CD4-positive, alpha-beta T cell treated with Interleukin-17A for 1 hour (primary cell): Measurements from ENCODE around the gene PDZK1IP1.
"Not testable (repeated sequence)": the region's sequence is repeated elsewhere in the genome, so short reads cannot be mapped to it uniquely, and the experiment has no call there.

Experiments
- DNase-seq: peaks from one replicate; pipeline ENCODE4 v3.0.0-alpha.2; 2020

The PDZK1IP1 gene

DNA sequence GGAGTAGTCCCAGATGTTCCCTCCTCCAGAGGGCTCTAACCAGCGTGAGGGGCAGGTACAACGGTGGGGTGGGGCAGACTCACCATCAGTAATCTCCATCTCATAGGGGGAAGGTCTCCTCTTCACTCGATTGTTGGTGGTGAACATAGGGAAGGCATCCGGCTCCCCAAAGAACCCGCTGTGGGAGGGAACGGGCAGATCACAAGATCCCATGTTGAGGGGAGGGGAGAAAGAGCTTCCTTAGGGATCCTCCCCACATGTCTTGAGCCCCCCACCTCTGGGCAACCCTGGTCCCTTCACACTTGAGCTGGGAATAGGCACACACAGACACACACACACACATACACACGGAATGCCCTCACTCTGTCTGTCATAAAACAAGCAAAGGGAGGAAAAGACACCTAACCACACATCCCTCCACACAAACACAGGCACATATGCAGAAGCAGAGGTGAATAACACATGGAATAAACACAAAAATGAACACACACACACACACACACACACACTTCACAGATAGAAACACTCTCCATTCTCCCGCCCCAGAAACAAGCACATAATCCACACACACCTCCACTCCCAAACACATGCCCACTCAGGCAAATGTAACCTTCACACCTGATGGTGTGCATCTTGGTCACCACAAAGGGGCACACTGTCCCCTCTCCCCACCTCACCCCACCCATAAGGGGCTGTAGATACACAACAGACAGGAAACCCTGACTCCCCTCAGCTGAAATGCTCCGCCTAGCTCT, 34.3 kb upstream of the PDZK1IP1 start:
- DNase-seq, result no peak

DNA sequence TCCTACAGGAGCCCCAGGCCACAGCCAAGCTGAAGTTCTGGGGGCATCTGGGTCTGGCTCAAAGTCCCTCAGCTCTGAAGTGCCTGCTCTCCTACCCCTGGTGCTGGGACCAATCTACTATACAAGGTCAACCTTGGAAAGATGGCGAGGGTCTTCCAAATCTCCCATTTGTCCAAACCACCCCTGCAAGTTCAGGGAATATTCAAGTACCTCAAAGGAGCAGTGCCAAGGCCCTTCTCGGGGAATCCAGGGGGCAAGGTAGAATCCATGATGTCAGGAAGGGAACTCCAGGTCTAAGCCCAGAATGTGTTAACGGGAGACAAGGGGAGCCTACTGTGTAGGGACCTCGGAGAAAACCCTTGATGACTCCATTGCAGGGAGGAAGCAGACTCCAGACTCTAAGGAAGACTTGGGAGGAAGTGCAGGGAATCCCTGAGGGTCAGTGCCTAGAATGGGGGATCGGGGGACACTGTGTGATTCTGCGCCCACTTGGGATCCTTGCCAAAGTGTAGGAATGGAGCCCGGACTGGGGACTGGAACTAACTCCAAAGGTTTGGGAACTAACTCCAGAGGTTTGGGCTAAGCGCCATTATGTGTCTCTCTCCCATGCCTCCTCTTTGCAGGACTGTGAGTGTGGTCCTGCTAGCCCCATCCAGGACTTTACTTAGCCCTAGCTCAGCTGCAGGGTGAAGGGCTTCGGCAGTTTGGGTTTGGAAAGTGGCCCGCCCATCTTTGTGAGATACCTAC, 33.5 kb upstream of the PDZK1IP1 start:
- no peak for DNase-seq

DNA sequence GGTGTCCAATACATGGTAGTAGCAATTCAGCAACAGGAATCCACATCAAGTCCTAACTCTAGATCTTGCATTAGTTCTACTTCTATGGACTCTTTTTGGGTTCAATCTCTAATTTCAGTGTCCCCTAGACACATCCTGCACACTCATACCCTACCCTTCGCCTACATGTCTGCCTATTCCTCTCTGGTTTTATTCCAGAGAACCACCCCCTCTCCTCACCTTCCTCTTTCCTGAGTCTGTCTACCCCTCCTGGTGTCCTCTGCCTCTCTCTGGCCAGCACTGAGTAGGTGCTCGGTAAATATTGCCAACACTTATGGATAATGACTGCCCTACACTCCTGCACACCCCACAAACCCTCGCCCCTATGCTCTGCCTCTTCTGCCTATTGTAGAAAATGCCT, 32.6 kb upstream of the PDZK1IP1 start:
- no peak for DNase-seq

DNA sequence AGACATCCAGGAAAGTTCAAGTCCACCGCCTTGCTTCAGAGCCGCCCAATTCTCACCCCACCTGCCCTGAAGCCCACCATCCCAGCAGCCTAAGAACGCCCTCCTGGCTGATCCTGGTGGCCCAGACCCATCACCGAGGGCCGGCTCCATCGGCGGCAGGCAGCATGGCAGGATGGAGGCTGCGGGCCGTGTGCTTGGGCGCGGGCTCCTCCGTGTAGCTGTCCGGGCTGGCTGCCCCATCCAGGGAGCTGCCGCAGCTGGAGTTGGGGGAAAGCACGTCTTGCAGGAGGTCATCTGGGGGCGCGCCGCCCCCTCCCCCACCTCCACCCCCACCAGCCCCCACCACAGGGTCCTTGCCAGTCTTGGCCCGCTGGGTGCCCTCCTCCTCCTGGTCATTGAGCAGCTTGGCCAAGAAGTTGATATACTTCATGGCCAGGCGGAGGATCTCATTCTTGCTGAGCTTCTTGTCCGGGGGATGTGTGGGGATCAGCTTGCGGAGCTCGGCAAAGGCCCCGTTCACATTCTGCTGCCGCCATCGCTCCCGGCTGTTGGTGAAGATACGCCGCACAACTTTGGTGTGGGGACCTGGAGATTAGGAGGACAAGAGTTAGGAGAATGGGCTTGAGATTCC, 29.9 kb upstream of the PDZK1IP1 start:
- no peak for DNase-seq

DNA sequence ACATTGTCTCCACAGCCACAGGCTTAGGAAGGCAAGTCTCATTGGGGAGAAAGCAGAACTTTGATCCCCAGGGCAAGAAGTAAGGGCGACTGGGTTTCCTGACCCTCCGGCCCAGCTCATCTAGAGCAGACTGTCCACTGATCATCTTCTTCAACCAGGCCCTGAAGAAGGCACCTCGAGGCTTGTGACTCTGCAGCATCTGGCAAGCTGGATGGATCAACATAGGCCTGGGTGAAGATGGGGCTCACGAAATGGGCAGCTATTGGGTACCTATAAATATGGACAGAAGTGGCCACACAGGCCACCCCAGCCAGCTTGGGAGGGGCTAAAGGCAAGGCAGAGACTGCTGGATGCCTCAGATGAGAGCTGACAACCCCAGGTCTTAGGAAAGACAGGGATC, 29.2 kb upstream of the PDZK1IP1 start:
- DNase-seq, result no peak

DNA sequence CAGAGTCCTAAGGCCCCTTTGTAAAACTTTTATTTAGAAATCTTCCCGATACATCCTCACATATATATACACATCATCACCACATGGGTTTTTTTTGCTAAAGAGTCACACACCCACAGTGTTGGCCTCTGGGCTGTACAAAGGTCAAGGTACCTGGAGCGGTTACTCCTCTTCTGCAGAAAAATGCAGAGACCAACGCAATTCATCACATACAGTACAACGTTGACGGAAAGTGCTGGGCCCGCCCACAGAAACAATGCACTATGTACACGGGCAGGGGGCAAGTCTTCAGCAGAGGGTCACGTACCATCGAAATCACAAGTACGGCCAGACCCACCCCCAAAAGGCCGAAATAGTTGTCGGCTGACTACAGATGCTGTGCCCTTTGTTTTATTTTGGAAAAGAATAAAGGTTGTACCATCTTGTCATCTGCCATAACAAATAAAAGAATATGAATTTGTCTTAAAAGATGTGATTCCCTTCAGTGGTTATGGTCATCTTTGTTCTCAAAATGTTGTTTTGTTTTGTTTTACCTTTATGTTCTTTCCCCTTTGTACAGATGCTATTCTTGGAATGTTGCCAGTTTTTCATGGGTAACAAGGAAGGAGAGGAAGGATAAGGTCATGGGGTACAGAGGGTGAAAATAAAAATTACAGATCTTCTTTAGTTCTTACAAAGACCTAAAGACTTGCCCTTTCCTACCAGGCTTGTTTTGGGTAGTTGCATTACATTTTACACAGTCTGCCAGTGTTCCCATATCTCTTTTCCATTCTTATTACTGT, 26.6 kb upstream of the PDZK1IP1 start:
- no peak for DNase-seq

DNA sequence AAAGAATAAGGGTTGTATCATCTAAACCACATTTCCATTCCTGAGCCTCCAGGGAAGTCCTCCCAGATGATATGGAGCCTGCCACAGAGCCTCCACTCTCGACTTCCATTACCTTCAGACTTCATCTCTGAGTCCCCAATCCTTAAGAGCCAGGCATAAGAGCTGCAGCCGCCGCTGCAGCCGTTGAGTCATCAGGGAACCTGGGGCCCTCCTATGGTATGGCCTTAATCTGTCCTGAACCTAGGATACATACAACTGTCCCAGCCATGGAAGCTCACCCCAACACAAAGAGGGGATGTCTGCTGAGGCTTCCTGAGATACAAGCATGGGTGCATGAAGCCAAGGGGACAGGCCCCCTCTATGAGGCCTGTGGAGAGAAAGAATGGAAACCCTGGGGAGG, 25.9 kb upstream of the PDZK1IP1 start:
- DNase-seq, result no peak

DNA sequence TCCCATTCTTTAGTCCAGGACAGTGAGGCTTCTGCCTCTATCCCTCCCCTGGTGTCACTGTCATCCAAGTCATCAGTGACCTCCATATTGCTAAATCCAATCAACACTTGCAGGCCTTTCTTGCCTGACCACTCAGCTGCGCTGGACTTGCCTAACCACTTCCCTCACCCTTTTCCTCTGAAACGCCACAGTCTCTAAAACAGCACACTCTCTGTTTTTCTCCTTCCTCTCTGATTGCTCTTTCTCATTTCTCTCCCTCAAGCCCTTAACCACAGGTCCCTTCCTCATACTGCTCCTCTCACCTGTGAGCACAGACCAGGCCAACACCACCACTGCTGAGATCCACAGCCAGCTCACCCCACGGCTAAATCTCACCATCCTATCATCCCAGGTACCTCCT, 24.7 kb upstream of the PDZK1IP1 start:
- no peak for DNase-seq

DNA sequence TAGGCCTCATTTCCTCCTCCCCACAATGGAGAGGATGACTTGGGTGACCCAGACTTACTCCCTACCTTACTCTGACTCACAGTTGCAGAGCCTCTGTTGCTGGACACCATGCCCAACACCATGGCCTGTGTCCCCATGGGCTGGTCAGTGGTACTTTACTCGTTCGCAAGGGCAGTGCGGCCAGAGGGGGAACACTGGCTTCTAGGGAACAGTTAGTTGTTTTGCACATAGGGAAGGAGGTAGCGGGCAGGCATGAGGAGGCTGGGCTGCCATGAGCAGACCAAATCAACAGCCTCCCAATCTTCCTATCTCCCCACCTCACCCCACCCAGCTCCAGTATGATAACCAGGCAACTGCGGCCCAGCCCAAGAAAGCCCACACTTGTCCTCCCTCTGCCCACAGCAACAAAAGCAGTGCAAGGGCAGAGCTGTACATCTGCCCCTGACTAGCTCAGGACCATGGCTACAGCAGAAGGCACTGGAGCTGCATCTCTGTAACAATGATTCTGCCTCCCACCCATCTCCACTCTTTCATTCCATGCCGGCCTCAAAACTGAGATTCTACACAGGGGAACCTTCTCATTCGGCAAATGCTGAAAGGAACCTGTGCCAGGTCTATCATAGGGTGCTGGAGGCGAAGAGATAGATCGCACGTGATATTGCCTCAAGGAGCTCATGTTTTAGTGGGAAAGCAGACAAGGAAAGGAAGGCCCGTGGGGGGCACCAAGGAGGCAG, 23.6 kb upstream of the PDZK1IP1 start:
- no peak for DNase-seq

DNA sequence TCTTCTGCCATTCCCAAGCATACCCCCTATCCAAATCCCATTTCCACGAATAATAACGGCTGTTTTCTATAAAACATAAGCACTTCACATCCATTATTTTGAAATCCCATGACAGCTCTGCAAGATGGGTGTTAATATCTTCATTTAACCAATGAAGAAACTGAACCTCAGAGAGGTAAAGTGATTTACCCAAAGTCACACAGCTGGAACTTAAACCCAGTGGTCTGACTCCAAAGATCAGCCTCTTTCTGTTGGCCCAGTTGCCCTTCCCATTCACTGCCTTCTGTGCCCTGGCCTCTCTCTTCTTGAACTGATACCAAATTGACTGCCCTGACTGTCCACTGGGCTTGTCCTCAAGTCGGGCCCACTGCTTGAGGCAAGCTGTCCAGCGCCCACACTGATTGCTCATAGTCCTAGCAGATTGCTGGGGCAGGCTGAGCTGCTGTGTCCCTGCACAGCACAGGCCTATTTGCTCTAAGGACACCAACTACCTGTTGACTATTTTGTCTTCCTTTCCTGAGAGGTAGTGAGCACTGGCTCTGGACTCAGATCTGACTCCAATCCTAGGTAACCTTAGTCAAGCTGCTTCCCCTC, 22.9 kb upstream of the PDZK1IP1 start:
- no peak for DNase-seq

DNA sequence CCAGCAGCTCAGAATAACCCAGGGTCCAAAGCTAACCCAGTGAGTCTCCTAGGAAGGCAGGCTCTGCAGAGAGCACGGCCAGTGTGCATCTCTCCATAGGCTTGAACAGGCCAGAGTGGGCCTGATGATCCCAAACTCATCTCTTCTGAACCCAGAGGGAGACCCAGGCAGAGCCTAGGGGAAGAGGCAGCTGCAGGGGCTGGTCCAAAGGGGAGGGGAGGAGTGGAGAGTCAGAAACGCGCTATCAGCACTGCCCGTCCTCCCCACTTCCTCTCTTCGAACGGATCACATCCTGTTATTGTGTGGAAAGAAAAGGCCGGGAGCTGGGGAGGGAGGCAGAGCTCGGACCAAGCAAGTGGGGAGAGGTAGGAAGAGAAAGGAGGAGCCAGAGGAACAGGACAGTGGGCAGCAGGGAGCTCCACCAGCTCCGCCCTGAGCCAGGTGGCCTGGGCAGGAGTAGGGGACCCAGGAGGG, 22.0 kb upstream of the PDZK1IP1 start:
- DNase-seq, result no peak

DNA sequence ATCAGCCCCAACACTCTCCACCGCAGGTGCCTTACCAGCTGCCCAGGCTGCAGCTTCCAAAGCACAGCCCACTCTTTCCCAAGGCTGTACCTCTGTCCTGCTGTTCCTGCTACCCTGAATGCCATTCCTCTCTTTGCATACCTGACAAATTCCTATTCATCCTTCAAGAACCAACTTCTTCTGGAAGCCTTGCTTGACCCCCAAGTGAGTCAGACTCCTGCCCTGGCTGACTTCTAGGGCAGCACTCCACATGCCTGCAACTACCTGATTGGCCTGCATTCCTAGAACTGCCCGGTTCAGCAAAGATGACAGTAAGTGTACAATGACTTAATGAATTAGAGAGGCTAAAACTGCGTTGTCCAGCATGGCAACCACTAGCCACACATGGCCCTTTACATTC, 20.8 kb upstream of the PDZK1IP1 start:
- no peak for DNase-seq

DNA sequence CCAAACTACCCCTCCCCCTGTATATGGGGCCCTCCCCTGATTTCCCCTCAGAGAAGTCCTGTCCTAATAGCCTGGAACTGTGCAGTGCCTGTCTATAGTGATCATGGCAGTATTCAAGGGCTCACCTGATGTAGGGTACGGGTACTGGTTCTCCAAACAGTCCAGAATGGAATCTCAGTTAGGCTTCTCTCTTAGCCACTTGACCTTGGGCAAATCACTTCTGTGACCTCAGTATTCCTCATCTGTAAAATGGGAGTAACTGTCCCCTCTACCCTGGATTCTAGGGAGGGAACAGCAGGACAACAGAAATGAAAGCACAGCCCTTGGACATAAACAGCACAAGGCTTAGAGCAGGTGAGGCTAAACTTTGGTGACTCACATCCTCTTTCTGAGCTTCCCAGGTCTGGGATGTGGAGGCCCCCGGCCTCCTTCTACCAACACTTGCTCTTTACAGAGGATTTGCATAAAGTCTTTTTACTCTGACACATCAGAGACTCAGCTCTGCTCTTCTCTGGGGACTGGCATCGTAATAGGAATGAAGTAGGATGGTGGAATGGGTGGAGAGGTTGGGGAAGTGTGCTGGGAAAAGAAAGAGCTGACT, 20.0 kb upstream of the PDZK1IP1 start:
- no peak for DNase-seq

DNA sequence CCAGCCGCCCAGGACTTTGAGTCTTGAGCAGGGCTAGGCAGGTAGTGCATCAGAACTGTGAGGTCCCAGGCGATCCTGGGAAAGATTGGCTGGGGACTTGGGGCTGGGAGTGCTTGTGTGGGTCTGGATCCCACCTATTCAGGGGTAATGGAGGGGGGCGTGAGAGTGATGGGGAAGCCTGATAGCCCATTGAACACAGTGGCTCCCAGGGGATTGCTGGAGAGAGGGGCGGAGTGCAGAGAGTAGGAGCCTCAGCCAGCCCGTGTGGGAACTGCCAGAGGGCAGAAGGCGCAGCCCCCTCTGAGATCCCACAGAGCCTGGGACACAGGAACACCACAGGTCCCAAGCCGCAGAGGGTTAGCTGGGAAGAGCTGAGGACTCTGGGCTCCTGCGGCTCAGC, 19.3 kb upstream of the PDZK1IP1 start:
- no peak for DNase-seq

DNA sequence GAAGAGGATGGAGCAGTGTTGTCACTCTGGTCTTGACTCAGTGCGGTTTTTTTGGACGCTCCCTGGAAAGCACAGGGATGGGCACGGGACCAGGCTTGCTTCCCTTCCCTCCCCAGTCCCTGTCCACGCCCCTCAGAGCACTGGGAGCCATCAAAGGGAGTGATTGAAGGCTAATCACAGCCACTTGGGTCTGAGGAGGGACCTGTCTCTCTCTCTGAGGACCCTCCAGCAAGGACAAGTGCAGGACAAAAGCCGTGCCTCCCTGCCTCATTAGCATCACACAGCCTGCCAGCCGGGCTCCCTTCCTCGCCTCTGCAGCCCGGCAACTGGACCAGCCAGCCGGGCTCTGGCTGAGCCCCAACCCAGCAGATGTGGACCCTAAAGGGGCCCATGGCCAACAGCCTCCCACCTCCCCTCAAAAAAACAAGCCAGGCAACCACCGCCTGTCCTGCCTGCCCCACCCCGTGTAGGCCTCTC, 18.6 kb upstream of the PDZK1IP1 start:
- no peak for DNase-seq

DNA sequence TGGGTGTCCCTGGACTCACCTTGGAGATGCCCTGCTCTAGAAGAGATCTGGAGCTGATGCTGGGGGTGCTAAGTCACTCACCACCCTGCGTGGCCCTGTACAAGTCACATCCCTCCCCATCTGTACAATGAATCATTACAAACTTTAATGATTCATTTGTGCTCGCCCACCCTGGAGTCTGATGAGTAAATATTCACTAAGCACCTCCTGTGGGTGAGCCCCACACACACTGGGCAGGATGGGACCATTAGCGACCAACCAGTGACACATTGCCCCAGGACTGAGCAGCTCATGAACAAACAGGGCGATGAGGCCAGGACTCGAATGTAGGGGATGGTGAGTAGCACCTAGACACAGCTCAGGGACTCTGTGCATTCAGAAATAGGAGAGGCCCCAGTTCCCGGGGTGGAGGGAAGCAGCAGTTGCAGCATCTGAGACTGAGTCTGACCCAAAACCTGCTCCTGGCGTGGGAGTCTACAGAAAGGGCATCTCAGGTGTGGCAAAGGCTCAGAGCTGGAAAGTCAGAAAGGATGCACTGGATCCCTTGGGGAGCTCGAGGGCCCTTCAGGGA, 18.1 kb upstream of the PDZK1IP1 start:
- no peak for DNase-seq

DNA sequence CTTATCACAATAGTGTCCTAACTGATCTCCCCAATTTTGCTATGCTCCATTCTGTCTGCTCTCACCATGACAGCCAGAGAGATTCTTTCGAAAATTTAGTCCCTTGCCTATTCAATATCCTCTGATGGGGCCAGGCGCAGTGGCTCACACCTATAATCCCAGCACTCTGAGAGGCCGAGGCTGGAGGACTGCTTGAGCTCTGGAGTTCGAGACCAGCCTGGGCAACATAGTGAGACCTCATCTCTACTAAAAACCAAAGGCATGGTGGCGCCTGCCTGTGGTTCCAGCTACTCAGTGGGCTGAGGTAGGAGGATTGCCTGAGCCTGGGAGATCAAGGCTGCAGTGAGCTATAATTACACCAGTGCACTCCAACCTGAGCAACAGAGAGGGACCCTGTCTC, 16.1 kb upstream of the PDZK1IP1 start:
- DNase-seq, result no peak

DNA sequence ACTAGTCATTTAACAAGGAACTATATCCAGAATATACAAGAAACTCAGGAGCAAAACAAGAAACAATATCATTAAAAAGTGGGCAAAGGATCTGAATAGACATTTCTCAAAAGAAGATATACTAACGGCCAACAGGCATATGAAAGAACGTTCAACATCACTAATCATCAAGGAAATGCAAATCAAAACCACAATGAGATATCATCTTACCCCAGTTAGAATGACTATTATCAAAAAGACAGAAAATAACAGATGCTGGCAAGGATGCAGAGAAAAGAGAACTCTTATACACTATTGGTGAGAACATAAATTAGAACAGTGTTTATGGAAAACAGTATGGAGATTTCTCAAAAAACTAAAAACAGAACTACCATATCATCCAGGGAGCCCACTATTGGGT, 13.7 kb upstream of the PDZK1IP1 start:
- DNase-seq, result not testable (repeated sequence)

DNA sequence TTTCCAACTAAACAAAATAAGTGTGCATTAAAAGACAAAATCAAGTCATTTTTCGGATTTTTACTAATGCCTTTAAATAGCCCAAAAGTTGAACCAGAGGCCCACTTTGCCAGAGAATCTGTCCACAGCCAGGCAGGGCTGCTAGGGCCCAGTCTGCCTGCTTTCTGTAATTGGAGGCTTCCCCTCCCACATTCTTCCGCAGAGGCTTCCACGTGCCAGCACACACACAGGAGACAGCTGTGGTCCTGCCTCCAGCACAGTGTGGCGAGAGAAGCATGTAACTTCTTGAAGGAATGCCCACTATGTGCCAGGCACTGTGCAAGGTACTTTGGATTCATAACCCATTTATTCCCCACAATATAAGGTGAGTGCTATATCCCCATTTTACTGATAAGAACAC, 11.3 kb upstream of the PDZK1IP1 start:
- DNase-seq, result no peak

DNA sequence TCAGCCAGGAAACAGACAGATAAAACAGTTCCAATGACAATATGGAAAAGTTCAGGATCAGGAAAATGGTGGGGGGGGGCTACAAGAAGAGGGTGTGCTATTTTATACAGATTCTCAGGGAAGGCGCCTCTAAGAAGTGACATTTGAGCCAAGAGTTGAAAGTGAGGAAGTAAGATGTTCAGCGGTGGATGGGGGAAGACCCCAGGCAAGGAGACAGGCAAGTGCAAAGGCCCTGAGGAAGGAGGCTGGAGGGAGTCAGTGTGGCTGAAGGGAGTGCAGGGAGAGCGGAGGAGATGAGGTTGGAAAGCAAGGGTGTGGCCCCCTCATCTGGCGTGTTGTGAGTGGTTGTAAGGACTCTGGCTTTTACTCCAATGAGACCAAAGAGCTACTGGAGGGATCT, 8.4 kb upstream of the PDZK1IP1 start:
- DNase-seq, result no peak

DNA sequence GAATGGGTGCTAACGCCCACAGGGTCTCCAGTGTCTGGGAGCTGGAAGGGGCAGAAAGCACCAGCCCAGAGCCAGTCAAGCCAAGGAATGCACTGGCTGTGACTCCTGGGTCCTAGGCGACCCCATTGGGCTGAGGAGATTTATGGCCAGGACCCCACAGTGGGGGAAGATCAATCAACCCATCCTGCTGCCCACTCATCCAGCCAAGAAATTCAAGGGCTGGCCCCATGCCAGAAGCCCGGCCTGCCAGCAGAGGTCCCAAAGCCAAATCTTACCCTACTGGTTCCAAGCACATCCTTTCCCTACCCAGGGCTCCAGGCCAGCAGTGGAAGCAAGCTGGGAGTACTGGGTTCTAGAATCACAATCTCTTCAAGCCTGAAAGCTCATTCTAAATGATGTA, 6.8 kb upstream of the PDZK1IP1 start:
- DNase-seq, result no peak
